SU-DHL-6 (cell line): ENCODE measurements around the gene MAP7.
"Not testable (repeated sequence)": the region's sequence is repeated elsewhere in the genome, so short reads cannot be mapped to it uniquely, and the experiment has no call there.

Source experiments
- H2AFZ ChIP-seq: fragments of 200-600 bp; sonication (generic); 2 replicates; pipeline ENCODE4 v1.6.1; 2014; ENCODE audit warnings: low read depth, mild to moderate bottlenecking, moderate library complexity, mixed read lengths, antibody characterized with exemption, low read length; ENCODE audit not compliant: severe bottlenecking
- H3F3A ChIP-seq: fragments of 200-600 bp; shearing (Covaris generic); 2 replicates; pipeline ENCODE4 v1.6.0; 2016; ENCODE audit warnings: antibody characterized with exemption, mild to moderate bottlenecking; ENCODE audit not compliant: insufficient read depth
- H3K27ac ChIP-seq: fragments of 200-600 bp; sonication (generic); 2 replicates; pipeline ENCODE4 v1.5.1; 2016; ENCODE audit warnings: low read depth, mild to moderate bottlenecking, low read length, moderate library complexity, mixed read lengths
- H3K27me3 ChIP-seq: fragments of 200-600 bp; sonication (generic), shearing (Covaris generic); 2 replicates; pipeline ENCODE4 v1.6.0; 2014; ENCODE audit warnings: mild to moderate bottlenecking, low read length
- H3K36me3 ChIP-seq: fragments of 200-600 bp; sonication (generic); 2 replicates; pipeline ENCODE4 v1.6.1; 2014; ENCODE audit warnings: mild to moderate bottlenecking, low read length, mixed read lengths
- H3K4me2 ChIP-seq: fragments of 300-600, 200-600 bp; shearing (Covaris generic), sonication (generic); 2 replicates; pipeline ENCODE4 v1.6.0; 2014; ENCODE audit warnings: low read length, low read depth, mild to moderate bottlenecking; ENCODE audit not compliant: poor library complexity, severe bottlenecking
- H3K4me3 ChIP-seq: fragments of 200-600 bp; sonication (generic); 2 replicates; pipeline ENCODE4 v1.5.1; 2014; ENCODE audit warnings: antibody characterized with exemption, low read length, mild to moderate bottlenecking, mixed read lengths; ENCODE audit not compliant: insufficient read depth, poor library complexity, severe bottlenecking
- H3K79me2 ChIP-seq: fragments of 200-600 bp; sonication (generic); 2 replicates; pipeline ENCODE4 v1.6.1; 2014; ENCODE audit warnings: mild to moderate bottlenecking, low read length, moderate library complexity; ENCODE audit not compliant: insufficient read depth
- H3K9ac ChIP-seq: fragments of 200-600 bp; sonication (generic); 2 replicates; pipeline ENCODE4 v1.7.0; 2014; ENCODE audit warnings: mild to moderate bottlenecking, low read length
- H3K9me2 ChIP-seq: fragments of 200-600 bp; sonication (generic); replicated peaks from 2 replicates; pipeline ENCODE4 v1.6.1; 2014; ENCODE audit warnings: low read length; ENCODE audit not compliant: insufficient read depth
- H3K9me3 ChIP-seq: fragments of 200-600 bp; sonication (generic); 2 replicates; pipeline ENCODE4 v1.6.1; 2014; ENCODE audit warnings: low read length, mixed read lengths; ENCODE audit not compliant: insufficient read depth
- H4K20me1 ChIP-seq: fragments of 200-600 bp; sonication (generic); 2 replicates; pipeline ENCODE4 v1.6.1; 2014; ENCODE audit warnings: low read depth, mild to moderate bottlenecking, antibody characterized with exemption, low read length, moderate library complexity, mixed read lengths
- EZH2phosphoT487 ChIP-seq: fragments of 200-600 bp; sonication (generic), shearing (Covaris generic); conservative IDR thresholded peaks from 2 replicates; pipeline ENCODE4 v1.6.1; 2018; ENCODE audit warnings: mild to moderate bottlenecking, antibody characterized with exemption, low read length, moderate library complexity, mixed read lengths
- TF ChIP-seq, protein P1 (sequence below): fragments of 200-600 bp; sonication (generic); IDR thresholded peaks from one replicate; pipeline ENCODE4 v1.5.1; 2017; ENCODE audit warnings: antibody characterized with exemption, mild to moderate bottlenecking, low read length, moderate library complexity; ENCODE audit not compliant: insufficient read depth, poor library complexity, severe bottlenecking

Gene MAP7

DNA sequence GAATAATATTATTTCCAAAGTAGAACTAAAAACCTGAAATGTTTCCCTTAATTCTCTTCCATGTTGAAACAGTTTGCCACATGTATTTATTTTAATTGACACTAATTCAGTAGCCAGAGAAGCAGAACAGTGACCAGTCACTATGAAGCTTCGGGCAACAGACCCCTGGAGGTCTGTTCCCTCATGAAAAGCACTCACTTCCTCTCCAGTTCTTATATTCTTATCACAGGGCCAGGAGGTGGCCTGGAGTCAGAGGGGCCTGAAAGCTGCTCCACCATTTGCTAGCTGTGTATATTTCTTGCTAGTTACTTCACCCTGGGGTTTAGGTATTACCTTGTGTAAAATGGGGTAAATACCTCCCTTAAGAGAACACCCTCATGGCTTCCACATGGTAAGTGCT, 49.1 kb downstream of the MAP7 start:
- Histone ChIP-seq H3F3A (no peaks in the 10 kb centered on the region), H2AFZ (no peak overlapping the region), H3K27ac (no peak overlapping the region), H3K27me3 (no peaks in the 10 kb centered on the region), H3K4me3 (no peak overlapping the region), H3K9me3 (no peaks in the 10 kb centered on the region), H3K9me2 (no peaks in the 10 kb centered on the region), H3K9ac (no peak overlapping the region), H4K20me1 (no peaks in the 10 kb centered on the region), H3K4me2 (no peak overlapping the region), H3K36me3 (no peaks in the 10 kb centered on the region), H3K79me2 (no peaks in the 10 kb centered on the region)
- TF ChIP-seq EZH2phosphoT487: no peak
- TF ChIP-seq, protein P1, sequence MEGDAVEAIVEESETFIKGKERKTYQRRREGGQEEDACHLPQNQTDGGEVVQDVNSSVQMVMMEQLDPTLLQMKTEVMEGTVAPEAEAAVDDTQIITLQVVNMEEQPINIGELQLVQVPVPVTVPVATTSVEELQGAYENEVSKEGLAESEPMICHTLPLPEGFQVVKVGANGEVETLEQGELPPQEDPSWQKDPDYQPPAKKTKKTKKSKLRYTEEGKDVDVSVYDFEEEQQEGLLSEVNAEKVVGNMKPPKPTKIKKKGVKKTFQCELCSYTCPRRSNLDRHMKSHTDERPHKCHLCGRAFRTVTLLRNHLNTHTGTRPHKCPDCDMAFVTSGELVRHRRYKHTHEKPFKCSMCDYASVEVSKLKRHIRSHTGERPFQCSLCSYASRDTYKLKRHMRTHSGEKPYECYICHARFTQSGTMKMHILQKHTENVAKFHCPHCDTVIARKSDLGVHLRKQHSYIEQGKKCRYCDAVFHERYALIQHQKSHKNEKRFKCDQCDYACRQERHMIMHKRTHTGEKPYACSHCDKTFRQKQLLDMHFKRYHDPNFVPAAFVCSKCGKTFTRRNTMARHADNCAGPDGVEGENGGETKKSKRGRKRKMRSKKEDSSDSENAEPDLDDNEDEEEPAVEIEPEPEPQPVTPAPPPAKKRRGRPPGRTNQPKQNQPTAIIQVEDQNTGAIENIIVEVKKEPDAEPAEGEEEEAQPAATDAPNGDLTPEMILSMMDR: no peak

DNA sequence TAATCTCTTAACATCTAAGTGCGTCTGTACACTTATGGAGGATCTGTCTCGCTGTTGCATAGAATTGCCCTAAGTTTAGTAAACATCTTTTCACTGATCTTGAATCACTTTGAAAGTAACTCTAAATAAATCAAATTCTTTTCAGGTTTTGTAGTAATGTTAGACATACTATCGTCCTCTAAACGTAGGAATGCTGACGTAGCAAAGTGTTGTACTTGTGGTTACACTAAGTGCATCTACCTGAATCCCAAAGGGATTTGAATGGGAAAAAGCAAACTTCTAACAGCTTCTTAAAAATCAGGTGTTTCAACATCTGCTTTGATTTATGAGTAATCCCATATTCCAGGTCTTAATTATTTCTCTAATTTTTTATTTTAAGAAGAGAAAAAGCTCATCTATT, 49.8 kb downstream of the MAP7 start:
- H3K79me2 ChIP-seq: no peaks in the 10 kb centered on the region
- no peak overlapping the region for H3K9ac ChIP-seq

DNA sequence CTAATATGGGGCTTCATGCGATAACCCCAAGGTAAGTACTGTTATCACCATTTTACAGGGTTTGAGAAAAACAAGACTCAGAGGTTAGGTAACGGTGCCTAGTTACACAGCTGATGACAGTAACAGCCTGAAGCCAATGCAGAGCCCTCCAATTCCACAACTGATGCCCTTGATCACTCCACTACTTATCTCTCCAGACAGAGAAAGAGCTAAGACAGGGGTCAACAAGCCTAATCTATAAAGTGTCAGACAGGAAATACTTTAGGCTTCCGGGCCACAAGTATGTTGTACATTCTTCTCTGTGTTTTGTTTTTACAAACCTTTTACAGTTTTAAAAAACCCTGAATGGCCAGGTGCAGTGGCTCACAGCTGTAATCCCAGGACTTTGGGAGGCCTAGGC, 50.9 kb downstream of the MAP7 start:
- Histone ChIP-seq H3K27me3 (no peaks in the 10 kb centered on the region), H3K36me3 (no peaks in the 10 kb centered on the region), H2AFZ (no peak overlapping the region), H3K9me2 (no peaks in the 10 kb centered on the region), H3K27ac (no peak overlapping the region), H3F3A (no peaks in the 10 kb centered on the region), H3K4me2 (no peak overlapping the region), H3K79me2 (no peaks in the 10 kb centered on the region), H3K9me3 (no peaks in the 10 kb centered on the region), H3K9ac (no peak overlapping the region), H3K4me3 (no peak overlapping the region), H4K20me1 (no peaks in the 10 kb centered on the region)
- no peak for TF ChIP-seq EZH2phosphoT487
- TF ChIP-seq, protein P1: no peak

More for the DNA sequence above, 49.8 kb downstream of the MAP7 start:
- Histone ChIP-seq H3K36me3 (no peaks in the 10 kb centered on the region), H3K4me3 (no peak overlapping the region), H3K9me2 (no peaks in the 10 kb centered on the region), H4K20me1 (no peaks in the 10 kb centered on the region), H3K4me2 (no peak overlapping the region), H3K9me3 (no peaks in the 10 kb centered on the region), H3F3A (no peaks in the 10 kb centered on the region), H3K27ac (no peak overlapping the region), H3K27me3 (no peaks in the 10 kb centered on the region), H2AFZ (no peak overlapping the region)
- TF ChIP-seq, protein P1: no peak
- no peak for TF ChIP-seq EZH2phosphoT487

DNA sequence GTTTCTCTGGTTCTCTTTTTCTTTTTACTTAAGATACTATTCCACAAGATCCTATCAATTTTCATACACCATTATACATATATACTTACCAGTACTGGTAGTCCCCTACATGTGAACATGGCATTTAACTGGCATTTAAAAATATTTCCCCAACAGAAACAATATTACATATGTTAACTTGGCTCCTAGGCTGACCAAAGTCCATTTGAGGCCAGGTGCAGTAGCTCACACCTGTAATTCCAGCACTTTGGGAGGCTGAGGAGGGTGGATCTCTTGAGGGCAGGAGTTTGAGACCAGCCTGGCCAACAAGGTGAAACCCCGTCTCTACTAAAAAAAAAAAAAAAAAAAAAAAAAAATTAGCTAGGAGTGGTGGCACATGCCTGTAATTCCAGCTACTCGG, 53.8 kb downstream of the MAP7 start:
- H3K9ac ChIP-seq, H3F3A ChIP-seq, H3K4me2 ChIP-seq, H3K4me3 ChIP-seq, H3K36me3 ChIP-seq, H4K20me1 ChIP-seq, H3K27ac ChIP-seq, H3K9me2 ChIP-seq, H3K79me2 ChIP-seq, H3K27me3 ChIP-seq, H2AFZ ChIP-seq, H3K9me3 ChIP-seq: not testable (repeated sequence)
